ENCODE results near the gene CHD9.

Gene CHD9

GRCh38 chr16:53078765-53079485, 24.1 kb downstream of the CHD9 start:
- DNase-seq = no peak

- DNase-seq = no peak
Measured at GRCh38 chr16:53080345-53081031, 25.7 kb downstream of the CHD9 start.

GRCh38 chr16:53081032-53081424, 26.2 kb downstream of the CHD9 start:
- DNase-seq = no peak

GRCh38 chr16:53081686-53082407, 27.1 kb downstream of the CHD9 start:
- DNase-seq = no peak

- DNase-seq = no peak
Measured at GRCh38 chr16:53082509-53082908, 27.7 kb downstream of the CHD9 start.

- DNase-seq = no peak
Measured at GRCh38 chr16:53083119-53083518, 28.3 kb downstream of the CHD9 start.

GRCh38 chr16:53084141-53084541, 29.4 kb downstream of the CHD9 start:
- DNase-seq = no peak

GRCh38 chr16:53084746-53085334, 30.0 kb downstream of the CHD9 start:
- no peak for DNase-seq

- no peak for DNase-seq
Measured at GRCh38 chr16:53085369-53085843, 30.6 kb downstream of the CHD9 start.

GRCh38 chr16:53085931-53086421, 31.2 kb downstream of the CHD9 start:
- DNase-seq = no peak

GRCh38 chr16:53087101-53087500, 32.3 kb downstream of the CHD9 start:
- no peak for DNase-seq

GRCh38 chr16:53089434-53090285, 34.9 kb downstream of the CHD9 start:
- no peak for DNase-seq

GRCh38 chr16:53090286-53090590, 35.4 kb downstream of the CHD9 start:
- DNase-seq = no peak

GRCh38 chr16:53090591-53091411, 36.0 kb downstream of the CHD9 start:
- DNase-seq = no peak

GRCh38 chr16:53091466-53092211, 36.8 kb downstream of the CHD9 start:
- DNase-seq = no peak

GRCh38 chr16:53092284-53092683, 37.5 kb downstream of the CHD9 start:
- DNase-seq = no peak

GRCh38 chr16:53093162-53093744, 38.5 kb downstream of the CHD9 start:
- no peak for DNase-seq

GRCh38 chr16:53094013-53094630, 39.3 kb downstream of the CHD9 start:
- DNase-seq = peak; percentile 26

- no peak for DNase-seq
Measured at GRCh38 chr16:53097190-53097589, 42.4 kb downstream of the CHD9 start.
